SIG-M5 (cell line): ENCODE measurements around the gene RAPGEF4.

Source experiments
- DNase-seq: peaks from one replicate; lab custom pipeline; 2025; lab: John Stamatoyannopoulos, UW

The RAPGEF4 gene

GRCh38 chr2:172970660-172971059 is 235.0 kb downstream of the RAPGEF4 start:
- DNase-seq, result no peak

- DNase-seq, result no peak
Measured at GRCh38 chr2:172972005-172972619, 236.5 kb downstream of the RAPGEF4 start.

DNA sequence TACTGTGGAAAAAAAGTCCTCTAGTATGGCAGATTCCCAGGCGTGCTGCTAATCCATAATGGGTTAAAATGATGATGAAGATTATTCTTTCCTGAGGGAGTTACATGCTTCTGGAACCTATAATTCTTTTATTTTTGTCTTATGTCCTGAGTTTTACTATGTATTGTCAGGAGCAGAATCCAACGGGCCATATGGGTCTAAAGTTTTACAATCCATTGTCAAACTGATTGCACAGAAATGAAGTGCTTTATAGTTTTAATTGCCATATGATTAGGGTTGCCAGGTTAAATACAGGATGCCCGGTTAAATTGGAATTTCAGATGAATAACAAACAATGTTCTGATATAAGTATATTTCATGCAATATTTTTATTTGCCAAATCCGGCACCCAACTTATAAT is 239.1 kb downstream of the RAPGEF4 start:
- DNase-seq, result no peak

DNA sequence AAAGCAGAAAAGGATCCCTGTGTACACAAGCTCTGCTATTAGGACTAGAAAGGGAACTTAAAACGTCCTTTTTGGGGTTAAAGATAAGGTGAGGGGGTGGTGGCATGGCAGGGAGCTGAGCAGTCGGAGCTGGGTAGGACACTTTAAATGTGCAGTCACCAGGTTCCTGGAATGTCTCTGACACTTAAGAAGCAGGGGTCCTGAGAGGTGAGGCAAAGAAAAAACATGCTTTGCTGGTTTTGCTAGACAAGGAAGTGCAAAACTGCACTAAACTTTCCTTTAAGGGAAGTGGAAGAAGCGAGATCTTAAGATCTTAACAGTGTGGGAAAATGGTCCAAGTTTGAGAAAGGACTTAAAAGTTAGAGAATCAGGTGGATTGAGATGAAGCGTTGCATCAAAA is 240.5 kb downstream of the RAPGEF4 start:
- no peak for DNase-seq

DNA sequence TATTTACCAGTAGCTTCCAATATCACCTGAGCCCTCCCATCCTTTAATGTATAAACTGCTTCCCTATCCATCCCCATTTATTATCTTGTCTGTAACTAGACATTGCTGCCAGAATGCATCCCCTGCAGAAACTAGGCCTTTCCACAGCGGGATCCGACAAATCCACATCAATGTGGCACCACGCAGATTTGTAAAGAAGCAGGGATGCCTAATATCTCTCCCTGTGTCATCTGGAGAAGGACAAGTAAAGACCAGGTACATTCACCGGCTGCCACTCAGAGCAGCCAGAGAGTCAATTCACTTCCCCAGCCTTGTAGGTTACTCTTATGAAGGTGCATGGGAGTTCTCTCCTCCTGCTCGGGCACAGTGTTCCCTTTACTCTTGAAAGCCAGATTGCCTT is 241.2 kb downstream of the RAPGEF4 start:
- no peak for DNase-seq

- no peak for DNase-seq
Measured at GRCh38 chr2:172977270-172978062, 241.8 kb downstream of the RAPGEF4 start.

GRCh38 chr2:172978063-172978383 is 242.4 kb downstream of the RAPGEF4 start:
- DNase-seq, result no peak

DNA sequence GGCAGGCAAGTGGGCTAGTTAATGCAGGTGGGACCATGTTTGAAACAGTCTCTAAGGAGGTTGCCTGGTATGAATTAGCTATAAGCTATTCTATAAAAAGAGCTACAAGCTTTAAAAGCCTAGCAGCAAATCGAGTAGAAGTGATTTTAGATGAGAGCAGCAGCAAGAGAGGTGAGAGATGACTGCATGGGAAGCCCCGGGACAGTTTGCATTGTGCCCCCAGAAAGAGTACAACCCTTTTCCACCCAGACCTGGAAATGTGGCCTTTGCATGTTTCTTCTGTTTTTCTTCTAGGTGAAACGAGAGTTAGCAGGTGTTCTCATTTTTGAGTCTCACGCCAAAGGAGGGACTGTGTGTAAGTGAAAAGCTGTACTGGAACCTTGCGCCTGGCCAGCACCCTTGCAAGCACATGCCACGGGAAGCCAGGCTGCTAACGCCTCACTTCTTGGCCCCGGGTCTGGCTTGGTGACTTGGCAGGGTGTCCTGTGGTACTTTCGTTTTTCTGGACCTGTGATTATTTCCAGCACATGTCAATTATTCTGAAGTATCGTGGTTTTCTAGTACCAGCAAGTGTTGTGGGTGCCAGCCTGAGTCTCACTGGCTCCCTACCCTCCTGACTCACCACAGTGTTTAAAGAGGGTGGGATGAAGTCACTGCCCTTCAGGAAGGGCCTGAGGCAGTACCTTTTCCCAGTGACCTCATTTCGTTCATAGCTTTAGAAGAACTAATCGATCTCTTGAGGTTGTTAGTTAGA is 249.7 kb downstream of the RAPGEF4 start:
- no peak for DNase-seq

- no peak for DNase-seq
Measured at GRCh38 chr2:172986040-172986439, 250.4 kb downstream of the RAPGEF4 start.

GRCh38 chr2:172988728-172989127 is 253.1 kb downstream of the RAPGEF4 start:
- DNase-seq, result no peak

DNA sequence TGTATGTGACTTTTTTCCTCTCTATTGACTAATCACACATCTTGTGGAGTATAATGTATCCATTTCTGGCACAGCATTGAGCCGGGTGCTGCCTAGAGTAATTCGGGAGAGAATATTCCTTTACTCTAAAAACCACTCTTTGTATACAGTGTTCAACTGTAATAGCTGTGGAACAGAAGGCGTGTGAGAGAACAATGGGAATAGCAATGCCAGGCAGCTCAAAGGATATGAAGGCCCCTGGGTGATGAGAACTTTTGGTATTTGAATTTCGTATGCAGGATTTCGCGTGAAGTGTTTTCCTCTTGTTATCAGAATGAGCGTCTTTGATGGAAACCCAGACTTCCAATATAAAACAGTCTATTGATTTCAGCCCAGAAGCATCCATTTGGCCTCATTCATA is 255.4 kb downstream of the RAPGEF4 start:
- no peak for DNase-seq

DNA sequence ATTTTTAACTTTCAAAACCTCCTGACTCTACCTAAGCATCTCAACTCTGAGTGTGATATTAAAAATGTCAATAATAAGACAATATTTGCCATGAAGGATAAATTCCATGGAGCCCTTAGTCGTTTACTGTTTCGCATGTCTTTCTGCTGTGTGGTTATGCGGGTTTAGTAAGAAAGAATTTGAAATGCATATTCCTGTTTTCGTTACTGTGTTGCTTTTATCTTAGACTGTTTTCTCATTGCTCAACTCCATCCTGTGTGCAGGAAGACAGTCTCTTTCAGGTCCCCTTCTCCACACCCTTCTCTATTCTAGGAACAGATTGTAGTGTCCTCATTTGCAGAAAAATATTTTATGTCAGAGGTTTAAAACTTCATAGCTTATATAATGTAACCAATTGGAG is 257.5 kb downstream of the RAPGEF4 start:
- no peak for DNase-seq

- DNase-seq, result no peak
Measured at GRCh38 chr2:172993931-172994717, 258.5 kb downstream of the RAPGEF4 start.

DNA sequence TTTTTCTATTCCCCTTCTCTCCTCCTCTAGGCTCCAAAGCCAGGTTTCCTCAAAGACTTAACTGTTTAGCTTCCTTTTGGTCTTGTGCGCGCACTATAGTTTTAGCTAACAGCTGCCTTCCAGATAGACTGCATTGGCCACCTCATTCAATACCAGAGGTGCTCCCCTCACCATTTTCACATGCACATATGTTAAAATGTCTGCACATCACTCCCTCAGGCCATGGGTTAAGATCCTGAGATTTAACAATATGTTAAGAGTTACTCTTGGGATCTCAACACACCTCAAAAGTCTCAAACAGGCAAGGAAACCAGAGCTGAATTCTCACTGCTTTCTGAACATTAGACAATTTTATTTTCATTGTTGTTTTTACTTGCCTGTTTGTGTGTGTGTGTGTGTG is 259.2 kb downstream of the RAPGEF4 start:
- DNase-seq, result no peak

GRCh38 chr2:172995323-172996244 is 259.9 kb downstream of the RAPGEF4 start:
- DNase-seq, result no peak

GRCh38 chr2:172996387-172996961 is 260.8 kb downstream of the RAPGEF4 start:
- DNase-seq, result no peak

DNA sequence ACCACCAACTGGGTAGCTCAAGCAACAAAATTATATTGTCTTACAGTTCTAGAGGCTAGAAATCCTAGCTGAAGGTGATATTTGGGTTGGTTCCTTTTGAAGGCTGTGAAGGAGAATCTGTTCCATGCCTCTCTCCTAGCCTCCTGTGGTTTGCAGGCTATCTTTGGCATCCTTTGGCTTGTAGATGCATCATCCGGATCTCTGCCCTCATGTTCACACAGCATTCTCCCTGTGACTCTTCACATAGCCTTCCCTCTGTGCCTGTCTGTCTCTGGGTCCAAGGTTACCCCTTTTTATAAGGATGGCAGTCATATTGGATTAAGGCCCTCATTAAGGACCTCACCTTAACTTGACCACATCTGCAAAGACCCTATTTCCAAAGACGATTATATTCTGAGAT is 261.4 kb downstream of the RAPGEF4 start:
- DNase-seq, result no peak

GRCh38 chr2:172998547-172999272 is 263.1 kb downstream of the RAPGEF4 start:
- no peak for DNase-seq

DNA sequence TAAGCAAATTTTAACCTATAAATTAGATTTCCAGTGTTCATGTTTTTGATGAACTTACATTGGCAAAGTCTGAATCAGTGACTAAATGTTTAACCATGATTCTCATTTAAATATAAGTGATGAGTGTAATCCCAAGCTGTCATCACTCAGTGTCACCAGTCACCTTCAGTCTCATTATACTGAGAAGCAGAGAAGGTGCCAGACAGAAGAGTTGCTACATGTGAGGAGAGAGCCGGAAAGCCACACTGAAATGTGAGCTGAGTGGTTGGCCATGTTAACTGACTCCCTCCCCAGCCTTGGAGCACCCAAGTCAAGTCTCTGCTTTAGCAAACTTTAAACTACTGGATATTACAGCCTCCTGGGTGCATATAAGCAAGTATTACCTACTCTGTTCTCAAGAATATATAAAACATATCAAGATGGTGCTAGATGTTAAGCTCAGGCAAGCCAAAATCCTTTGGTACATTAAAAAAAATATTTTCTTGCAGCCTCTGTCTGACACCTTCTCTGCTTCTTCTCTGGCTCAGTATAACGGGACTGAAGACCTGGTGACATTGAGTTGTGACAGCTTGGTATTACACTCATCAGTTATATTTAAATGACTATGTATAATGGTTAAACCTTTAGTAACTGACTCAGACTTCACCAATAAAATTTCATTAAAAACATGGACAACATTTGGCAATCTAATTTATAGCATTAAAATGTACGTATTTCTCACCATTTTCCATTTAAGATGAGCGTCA is 264.2 kb downstream of the RAPGEF4 start:
- DNase-seq, result no peak
